Superior temporal gyrus (tissue), 1 donor: ENCODE data around the gene ST6GAL2.

Experiments used
- DNase-seq: peaks from one replicate; pipeline ENCODE4 v3.0.0-alpha.2; 2016; ENCODE audit errors: extremely low spot score

Gene ST6GAL2

GRCh38 chr2:106828119-106828518 is 57.8 kb downstream of the ST6GAL2 start:
- no peak for DNase-seq

GRCh38 chr2:106827158-106827557 is 58.8 kb downstream of the ST6GAL2 start:
- DNase-seq: no peak

- no peak for DNase-seq
These were observed 60.8 kb downstream of the ST6GAL2 start for GRCh38 chr2:106825161-106825560.

- DNase-seq: no peak
These were observed 69.0 kb downstream of the ST6GAL2 start for GRCh38 chr2:106816974-106817373.

- DNase-seq: no peak
These were observed 73.1 kb downstream of the ST6GAL2 start for GRCh38 chr2:106812841-106813240.

- no peak for DNase-seq
These were observed 73.6 kb downstream of the ST6GAL2 start for GRCh38 chr2:106812383-106812782.

- DNase-seq: no peak
These were observed 80.3 kb downstream of the ST6GAL2 start for GRCh38 chr2:106805716-106806115.

- DNase-seq: no peak
These were observed 81.8 kb downstream of the ST6GAL2 start for GRCh38 chr2:106804161-106804560.

GRCh38 chr2:106800976-106801655 is 84.9 kb downstream of the ST6GAL2 start:
- no peak for DNase-seq

GRCh38 chr2:106800180-106800579 is 85.8 kb downstream of the ST6GAL2 start:
- no peak for DNase-seq

- no peak for DNase-seq
These were observed 87.0 kb downstream of the ST6GAL2 start for GRCh38 chr2:106798826-106799552.

- no peak for DNase-seq
These were observed 88.5 kb downstream of the ST6GAL2 start for GRCh38 chr2:106797494-106797893.

GRCh38 chr2:106792671-106793070 is 93.3 kb downstream of the ST6GAL2 start:
- no peak for DNase-seq

- no peak for DNase-seq
These were observed 96.8 kb downstream of the ST6GAL2 start for GRCh38 chr2:106789185-106789584.

- DNase-seq: no peak
These were observed 103.3 kb downstream of the ST6GAL2 start for GRCh38 chr2:106782681-106783080.

GRCh38 chr2:106781196-106781595 is 104.8 kb downstream of the ST6GAL2 start:
- no peak for DNase-seq

- no peak for DNase-seq
These were observed 114.2 kb downstream of the ST6GAL2 start for GRCh38 chr2:106771811-106772210.

GRCh38 chr2:106770986-106771385 is 115.0 kb downstream of the ST6GAL2 start:
- no peak for DNase-seq

- no peak for DNase-seq
These were observed 121.4 kb downstream of the ST6GAL2 start for GRCh38 chr2:106764614-106765013.

GRCh38 chr2:106759966-106760365 is 126.0 kb downstream of the ST6GAL2 start:
- DNase-seq: no peak

- DNase-seq: no peak
These were observed 127.0 kb downstream of the ST6GAL2 start for GRCh38 chr2:106758901-106759497.
